Adrenal gland (tissue), 5 donors: ENCODE measurements around the gene APBB2.
"Not testable (repeated sequence)": the region's sequence is repeated elsewhere in the genome, so short reads cannot be mapped to it uniquely, and the experiment has no call there.

Experiments used
- POLR2A ChIP-seq, 2 donors: fragments of 450-650 bp; IDR thresholded peaks; one replicate each; pipeline ENCODE4 v1.6.1; 2017; ENCODE audit warnings: antibody characterized with exemption in 2 of 2, mild to moderate bottlenecking in 2 of 2, moderate library complexity in 1 of 2
- TF ChIP-seq, protein P1 (sequence below), 6 experiments: fragments of 450-650 bp in 4 of 6; fragments of 200-600 bp in 2 of 6; sonication (generic) in 1 of 6; IDR thresholded peaks; 1 replicate in 5 of 6; 2 replicates in 1 of 6; pipeline versions ENCODE4 v1.5.1 to v1.8.0; 2016 to 2021; ENCODE audit warnings: antibody characterized with exemption in 6 of 6, mild to moderate bottlenecking in 2 of 6, moderate library complexity in 1 of 6
- donor health status: DM: no; HTN: no; CAD: no.

DNA sequence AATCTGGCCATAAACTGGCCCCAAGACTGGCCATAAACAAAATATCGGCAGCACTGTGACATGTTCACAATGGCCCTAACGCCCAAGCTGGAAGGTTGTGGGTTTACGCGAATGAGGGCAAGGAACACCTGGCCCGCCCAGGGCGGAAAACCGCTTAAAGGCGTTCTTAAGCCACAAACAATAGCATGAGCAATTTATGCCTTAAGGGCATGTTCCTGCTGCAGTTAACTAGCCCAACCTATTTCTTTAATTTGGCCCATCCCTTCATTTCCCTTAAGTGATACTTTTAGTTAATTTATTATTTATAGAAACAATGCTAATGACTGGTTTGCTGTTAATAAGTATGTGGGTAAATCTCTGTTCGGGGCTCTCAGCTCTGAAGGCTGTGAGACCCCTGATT is 154.9 kb downstream of the APBB2 start:
- TF ChIP-seq, protein P1, sequence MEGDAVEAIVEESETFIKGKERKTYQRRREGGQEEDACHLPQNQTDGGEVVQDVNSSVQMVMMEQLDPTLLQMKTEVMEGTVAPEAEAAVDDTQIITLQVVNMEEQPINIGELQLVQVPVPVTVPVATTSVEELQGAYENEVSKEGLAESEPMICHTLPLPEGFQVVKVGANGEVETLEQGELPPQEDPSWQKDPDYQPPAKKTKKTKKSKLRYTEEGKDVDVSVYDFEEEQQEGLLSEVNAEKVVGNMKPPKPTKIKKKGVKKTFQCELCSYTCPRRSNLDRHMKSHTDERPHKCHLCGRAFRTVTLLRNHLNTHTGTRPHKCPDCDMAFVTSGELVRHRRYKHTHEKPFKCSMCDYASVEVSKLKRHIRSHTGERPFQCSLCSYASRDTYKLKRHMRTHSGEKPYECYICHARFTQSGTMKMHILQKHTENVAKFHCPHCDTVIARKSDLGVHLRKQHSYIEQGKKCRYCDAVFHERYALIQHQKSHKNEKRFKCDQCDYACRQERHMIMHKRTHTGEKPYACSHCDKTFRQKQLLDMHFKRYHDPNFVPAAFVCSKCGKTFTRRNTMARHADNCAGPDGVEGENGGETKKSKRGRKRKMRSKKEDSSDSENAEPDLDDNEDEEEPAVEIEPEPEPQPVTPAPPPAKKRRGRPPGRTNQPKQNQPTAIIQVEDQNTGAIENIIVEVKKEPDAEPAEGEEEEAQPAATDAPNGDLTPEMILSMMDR (IDR thresholded peaks at IDR 0.05) = not testable (repeated sequence)
- TF ChIP-seq POLR2A (IDR thresholded peaks at IDR 0.05) = not testable (repeated sequence)
